Middle frontal gyrus (tissue), 1 donor: Measurements from ENCODE around the gene ORMDL1.
A peak's percentile ranks its signal among the peaks of the same experiment; 100 is the strongest.

Source experiments
- DNase-seq: peaks from one replicate; pipeline ENCODE4 v3.0.0-alpha.2; 2015; ENCODE audit warnings: low spot score; ENCODE audit errors: extremely low spot score

Gene ORMDL1, protein sequence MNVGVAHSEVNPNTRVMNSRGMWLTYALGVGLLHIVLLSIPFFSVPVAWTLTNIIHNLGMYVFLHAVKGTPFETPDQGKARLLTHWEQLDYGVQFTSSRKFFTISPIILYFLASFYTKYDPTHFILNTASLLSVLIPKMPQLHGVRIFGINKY

GRCh38 chr2:189783927-189784867 is at the start of gene ORMDL1, which contains the start of gene PMS1:
TSS of gene ORMDL1 (minus strand) at chr2:189784339. CDS start at chr2:189782595, 1,744 bp downstream.
TSS of gene PMS1 (plus strand) at chr2:189784450. CDS start at chr2:189791810, 7,360 bp downstream.
- DNase-seq = peak; percentile 98

- DNase-seq = no peak
Observed at GRCh38 chr2:189830510-189830909, 46.4 kb upstream of the ORMDL1 start.

DNA sequence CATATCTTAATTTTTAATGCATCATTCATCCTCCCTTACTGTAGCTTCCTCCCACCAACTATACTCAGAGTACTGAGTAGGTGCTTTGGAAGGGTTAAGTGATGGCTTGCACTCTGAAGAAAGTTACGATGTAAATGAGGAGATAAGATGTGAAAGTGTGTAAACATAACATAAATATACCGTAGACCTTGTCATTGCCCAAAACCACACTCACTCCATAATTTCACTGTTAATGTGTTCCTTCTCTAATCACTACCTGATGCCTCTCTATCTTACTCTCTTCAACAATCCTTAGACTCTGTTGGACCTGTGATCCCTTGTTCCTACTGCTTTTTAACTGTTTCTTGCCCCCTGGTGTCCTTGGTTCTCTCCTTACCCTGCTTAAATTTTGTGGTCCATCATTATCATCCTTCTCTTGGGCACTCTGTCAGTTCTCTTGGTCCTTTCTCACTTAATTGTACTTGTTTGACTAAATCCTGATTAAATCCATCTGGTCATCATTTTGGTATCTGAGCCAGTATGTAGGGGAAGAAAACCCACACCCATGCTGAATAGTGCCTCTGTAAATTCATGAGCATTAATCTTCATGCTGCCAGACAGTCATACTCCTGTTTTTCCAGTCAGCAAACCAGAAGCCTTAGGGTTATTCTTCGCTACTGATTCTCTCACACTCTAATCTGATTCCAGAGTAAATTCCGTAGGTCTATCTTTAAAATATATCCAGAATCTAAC is 45.1 kb upstream of the ORMDL1 start:
- no peak for DNase-seq

GRCh38 chr2:189826039-189826438 is 41.9 kb upstream of the ORMDL1 start:
- DNase-seq = no peak

DNA sequence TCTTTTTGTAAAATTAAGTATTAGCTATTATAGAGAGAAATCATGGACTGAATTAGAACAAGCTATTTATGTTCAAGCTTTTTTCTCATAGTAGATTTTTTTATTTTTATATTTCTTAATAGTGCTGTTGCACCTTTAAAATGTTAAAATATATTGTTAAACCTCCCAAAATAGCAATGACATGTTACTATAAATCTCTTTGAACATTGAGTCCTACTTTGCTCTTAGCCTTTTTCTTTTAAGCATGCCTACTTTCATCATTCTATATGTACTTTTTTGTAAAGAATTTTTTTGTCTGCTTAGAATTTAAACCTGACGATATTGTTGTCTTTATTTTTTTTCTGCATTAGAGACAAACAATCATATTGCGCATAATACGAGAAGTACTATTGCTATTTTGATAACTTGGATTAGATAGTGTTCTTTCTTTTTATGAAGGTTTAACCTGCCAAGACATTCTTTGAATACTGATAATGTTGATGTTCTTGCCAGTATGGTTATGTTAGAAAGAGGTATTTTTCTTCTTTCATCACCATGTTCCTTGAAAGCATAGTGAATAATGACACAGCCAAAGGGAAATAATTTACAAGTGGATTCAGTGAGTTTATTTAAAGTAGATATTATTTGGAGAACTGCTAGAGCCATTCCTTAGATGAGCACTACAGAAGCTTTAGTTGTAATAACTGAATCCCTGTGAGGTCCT is 40.7 kb upstream of the ORMDL1 start:
- no peak for DNase-seq

- DNase-seq = no peak
Observed at GRCh38 chr2:189821953-189822748, 38.0 kb upstream of the ORMDL1 start.

GRCh38 chr2:189819297-189819704 is 35.2 kb upstream of the ORMDL1 start:
- no peak for DNase-seq

DNA sequence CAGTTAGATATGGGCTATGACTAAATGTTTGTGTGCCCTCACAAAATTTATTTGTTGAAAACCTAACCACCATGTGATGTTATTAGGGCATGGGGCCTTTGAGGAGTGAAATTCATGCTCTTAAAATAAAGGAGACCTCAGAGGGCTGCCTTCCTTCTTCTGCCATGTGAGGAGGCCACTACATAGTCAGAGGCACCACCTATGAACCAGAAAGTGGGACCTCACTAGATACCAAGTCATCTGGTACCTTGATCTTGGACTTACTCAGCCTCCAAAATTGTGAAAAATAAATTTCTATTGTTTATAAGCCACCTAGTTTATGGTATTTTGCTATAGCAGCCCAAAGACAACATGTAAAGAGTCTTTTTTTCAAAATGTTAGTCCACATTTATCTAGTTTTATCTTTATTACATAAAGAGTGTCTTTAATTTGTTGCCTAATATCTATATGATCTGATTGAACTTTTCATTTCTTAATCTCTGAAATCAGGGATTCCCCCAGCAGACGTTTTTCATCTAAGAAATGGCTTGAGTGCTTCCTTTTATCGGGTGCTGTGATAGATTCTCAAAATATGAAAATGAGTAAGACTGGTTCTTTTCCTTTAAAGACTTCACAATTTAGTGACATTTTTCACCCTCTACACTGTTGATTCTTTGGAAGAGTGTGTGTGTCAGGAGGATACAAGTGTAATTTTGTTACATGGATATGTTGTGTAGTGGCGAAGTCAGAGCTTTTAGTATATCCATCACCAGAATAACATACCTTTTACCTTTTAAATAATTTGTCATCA is 34.3 kb upstream of the ORMDL1 start:
- DNase-seq = no peak

DNA sequence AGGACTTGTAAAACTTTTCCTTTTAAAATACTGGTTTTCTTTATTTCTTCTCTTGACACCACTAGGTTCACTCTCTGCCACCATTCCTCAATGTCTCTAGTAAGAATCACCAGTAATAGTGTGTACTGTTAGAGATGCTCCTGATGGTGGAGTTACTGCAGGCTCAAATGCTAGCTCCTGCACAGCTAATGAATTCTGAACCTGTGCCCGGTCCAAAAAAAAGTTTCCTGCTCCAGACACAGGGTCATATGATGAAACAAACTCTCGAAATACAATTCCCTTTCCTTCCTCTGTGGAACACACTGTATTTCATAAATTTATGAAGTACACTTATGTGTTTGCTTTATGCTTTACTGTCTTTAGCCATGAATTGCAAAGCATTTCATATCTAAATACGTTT is 19.3 kb upstream of the ORMDL1 start:
- DNase-seq = no peak

DNA sequence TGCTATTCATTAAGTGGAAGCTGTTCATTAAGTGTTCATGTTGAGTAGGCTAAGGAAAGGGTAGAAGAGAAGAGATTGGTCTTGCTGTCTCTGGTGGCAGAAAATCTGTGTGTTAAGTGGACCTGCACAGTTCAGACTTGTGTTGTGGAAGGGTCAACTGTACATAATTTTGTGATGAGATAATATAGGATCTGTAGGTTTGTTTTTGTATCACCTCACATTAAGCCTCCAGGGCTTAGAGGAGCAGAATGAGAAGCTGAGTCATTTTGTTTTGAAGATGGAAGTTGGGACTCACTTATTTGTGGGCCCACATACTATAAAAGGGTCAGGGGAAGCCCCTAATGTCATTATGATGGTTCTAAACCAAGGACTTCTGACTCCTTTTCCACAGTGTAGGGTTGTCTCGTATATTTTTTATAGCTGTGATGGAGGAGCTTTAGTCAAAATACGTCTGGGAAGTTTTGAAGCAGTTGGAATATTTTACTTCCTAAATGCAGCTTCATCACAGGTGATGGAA is 18.3 kb upstream of the ORMDL1 start:
- DNase-seq = no peak

DNA sequence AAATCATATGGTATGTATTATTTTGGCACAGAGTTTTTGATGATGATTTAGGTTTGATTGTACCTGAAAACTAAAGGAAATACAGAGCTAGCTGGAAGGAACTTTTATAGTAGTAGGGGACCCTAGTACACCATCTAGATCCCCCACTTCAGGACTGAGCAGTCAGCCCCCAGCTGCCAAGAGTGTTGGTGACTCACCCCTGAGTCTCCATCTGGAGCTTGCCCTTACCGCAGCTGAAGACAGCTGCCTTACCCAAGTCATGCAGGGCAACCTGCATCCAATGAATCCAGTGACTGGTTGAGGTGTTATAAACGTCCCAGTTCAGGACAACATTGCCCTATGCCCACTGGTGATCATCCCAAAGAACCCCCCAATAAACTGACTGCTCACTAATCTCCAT is 15.4 kb upstream of the ORMDL1 start:
- DNase-seq = no peak

- no peak for DNase-seq
Observed at GRCh38 chr2:189799030-189799331, 14.8 kb upstream of the ORMDL1 start.

DNA sequence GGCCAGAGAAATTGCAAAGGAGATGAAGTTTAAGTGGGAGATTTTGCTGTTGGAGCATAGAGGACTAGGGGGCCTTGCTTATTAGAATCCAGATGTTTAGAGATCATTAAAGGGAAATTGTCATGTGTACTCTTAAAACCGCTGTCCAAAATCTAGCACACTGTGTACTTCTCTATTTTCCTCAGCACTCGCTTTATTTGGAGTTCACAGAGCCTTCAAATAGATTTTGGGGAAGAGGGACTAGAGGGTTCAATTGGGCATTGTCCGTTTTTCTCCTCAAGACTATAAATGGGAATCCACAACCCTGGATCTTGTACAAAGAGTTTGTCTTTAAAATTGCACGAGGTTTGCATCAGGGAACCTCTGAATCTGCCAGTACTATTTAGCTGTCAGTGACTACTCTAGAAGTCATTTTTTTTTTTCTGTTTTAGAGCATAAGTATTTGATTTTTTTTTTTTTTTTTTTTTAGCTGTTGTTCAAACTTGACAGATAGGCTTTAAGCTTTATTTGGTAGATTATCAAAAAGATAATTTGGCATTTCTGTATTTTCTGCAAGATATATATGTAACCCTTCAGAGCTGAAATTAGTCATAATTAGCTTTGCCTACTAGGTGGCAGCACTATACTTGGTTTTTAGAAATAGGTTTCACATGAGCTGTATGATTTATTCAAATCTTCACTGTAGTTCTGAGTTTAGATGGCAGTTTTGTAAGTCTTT is 14.3 kb upstream of the ORMDL1 start:
- peak; percentile 17 for DNase-seq

DNA sequence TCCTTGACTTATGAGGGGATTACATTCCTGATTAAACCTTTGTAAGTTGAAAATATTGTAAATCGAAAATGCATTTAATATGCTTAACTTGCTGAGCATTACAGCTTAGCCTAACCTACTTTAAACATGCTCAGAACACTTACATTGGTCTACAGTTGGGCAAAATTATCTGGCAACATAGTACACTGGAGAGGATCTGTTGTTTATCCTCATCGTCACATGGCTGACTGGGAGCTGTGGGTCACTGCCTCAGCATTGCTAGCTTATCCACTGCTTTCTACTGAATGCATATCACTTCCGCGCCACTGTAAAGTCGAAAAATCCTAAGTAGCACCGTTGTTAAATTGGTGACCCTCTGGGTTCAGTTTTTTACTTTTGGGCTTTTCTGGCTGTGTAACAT is 13.8 kb upstream of the ORMDL1 start:
- no peak for DNase-seq

DNA sequence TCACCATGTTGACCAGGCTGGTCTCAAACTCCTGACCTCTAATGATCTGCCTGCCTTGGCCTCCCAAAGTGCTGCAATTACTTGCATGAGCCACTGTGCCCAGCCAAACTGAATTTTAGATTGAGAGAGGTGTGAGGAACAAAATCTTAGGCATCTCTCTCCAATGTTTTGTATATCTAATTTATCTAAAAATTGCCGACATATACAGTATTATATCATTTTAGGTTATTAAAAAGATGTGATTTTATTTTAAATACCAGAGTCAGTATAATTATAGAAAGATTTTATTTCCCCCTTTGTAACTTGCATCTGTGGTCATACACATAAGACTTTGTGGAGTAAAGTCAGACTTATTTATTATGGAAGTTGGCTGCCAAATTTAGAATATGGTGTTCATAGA is 10.2 kb upstream of the ORMDL1 start:
- DNase-seq = no peak

GRCh38 chr2:189791338-189792042 is 7.4 kb upstream of the ORMDL1 start:
- DNase-seq = no peak

- no peak for DNase-seq
Observed at GRCh38 chr2:189783451-189783926, 650 bp downstream of the ORMDL1 start.

- no peak for DNase-seq
Observed at GRCh38 chr2:189782221-189782671, 1.9 kb downstream of the ORMDL1 start.
